ENCODE results near the gene SPATA7. TPM values are rescaled to one million over a fixed set of nuclear protein-coding genes. Genes with fewer than 3 reads are reported as not detected.
A peak's percentile ranks its signal among the peaks of the same experiment; 100 is the strongest.

Gene SPATA7
- total RNA-seq, 1 donor = 21.4 TPM

DNA sequence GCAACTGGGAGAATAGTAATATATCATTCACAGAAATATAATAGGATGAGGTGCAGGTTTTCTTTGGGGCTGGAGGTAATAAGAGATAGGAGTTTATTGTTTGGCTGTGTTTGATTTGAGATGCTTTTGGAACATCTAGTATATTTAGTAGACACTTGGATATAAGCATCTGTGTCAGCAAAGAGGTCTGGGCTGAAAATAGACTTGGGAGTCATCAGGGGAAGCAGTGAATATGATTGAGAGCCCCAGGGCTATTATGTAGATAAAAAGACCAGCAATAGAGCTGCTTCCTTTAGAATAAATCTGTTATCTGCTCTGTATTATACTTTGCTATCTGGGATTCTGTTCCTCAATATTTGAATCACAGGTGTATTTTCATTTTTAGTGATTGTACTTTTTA is 36.6 kb downstream of the SPATA7 start:
- no peak for DNase-seq (ENCODE audit: insufficient read length, low spot score, missing footprints)
- no peak overlapping the region for H2AFZ ChIP-seq (ENCODE audit: low read length)
- no peaks in the 10 kb centered on the region for H4K20me1 ChIP-seq (ENCODE audit: insufficient read depth, low read length)
- peaks cover 4% of the 10 kb centered on the region for H3K36me3 ChIP-seq (ENCODE audit: insufficient read depth, low read length)
- no peak overlapping the region for H3K4me3 ChIP-seq (ENCODE audit: insufficient read depth, low read length)
- H3K27ac ChIP-seq (ENCODE audit: low read depth, low read length) = no peak overlapping the region
- H3K9me3 ChIP-seq (ENCODE audit: low read depth, low read length) = no peaks in the 10 kb centered on the region
- no peaks in the 10 kb centered on the region for H3K79me2 ChIP-seq (ENCODE audit: insufficient read depth, low read length)
- H3K4me1 ChIP-seq (ENCODE audit: insufficient read depth, low read length) = peaks cover 37% of the 10 kb centered on the region
- no peak overlapping the region for H3K4me2 ChIP-seq (ENCODE audit: insufficient read depth, low read length)
- TF ChIP-seq, protein P1, sequence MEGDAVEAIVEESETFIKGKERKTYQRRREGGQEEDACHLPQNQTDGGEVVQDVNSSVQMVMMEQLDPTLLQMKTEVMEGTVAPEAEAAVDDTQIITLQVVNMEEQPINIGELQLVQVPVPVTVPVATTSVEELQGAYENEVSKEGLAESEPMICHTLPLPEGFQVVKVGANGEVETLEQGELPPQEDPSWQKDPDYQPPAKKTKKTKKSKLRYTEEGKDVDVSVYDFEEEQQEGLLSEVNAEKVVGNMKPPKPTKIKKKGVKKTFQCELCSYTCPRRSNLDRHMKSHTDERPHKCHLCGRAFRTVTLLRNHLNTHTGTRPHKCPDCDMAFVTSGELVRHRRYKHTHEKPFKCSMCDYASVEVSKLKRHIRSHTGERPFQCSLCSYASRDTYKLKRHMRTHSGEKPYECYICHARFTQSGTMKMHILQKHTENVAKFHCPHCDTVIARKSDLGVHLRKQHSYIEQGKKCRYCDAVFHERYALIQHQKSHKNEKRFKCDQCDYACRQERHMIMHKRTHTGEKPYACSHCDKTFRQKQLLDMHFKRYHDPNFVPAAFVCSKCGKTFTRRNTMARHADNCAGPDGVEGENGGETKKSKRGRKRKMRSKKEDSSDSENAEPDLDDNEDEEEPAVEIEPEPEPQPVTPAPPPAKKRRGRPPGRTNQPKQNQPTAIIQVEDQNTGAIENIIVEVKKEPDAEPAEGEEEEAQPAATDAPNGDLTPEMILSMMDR (IDR thresholded peaks at IDR 0.05; ENCODE audit: extremely low read depth, low read depth, low read length) = no peak
- no peaks in the 10 kb centered on the region for H3K27me3 ChIP-seq (ENCODE audit: insufficient read depth, low read length)

DNA sequence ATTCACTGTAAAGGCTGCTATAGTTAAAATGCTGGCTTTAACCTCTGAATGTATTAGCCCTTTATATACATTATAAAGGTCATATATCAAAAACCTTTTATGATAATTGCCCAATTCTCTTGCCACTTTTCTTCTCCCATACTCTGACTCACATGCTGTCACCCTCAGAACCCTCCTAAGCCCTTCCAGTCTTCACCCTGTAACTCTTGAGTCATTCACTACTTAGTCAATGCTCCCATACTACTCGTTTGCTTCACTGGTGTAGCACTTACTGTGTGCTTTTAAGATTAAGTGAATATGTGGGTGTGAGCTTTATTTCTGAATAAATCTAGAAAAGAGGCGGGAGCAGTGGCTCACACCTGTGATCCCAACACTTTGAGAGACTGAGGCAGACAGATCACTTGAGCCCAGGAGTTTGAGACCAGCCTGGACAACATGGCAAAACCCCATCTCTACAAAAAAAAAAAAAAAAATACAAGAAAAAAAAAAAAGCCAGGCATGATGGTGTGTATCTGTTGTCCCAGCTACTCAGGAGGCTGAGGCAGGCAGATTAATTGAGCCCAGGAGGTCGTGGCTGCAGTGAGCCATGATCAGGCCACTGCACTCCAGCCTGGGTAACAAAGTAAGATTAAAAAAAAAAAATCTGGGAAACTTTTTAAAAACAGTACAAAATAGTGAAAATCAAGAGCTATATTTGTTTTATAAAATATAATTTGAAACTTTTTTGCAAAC is 37.6 kb downstream of the SPATA7 start:
- DNase-seq (ENCODE audit: insufficient read length, low spot score, missing footprints) = peak; percentile 66
- no peak overlapping the region for H3K4me2 ChIP-seq (ENCODE audit: insufficient read depth, low read length)
- no peaks in the 10 kb centered on the region for H3K27me3 ChIP-seq (ENCODE audit: insufficient read depth, low read length)
- no peaks in the 10 kb centered on the region for H4K20me1 ChIP-seq (ENCODE audit: insufficient read depth, low read length)
- H3K4me1 ChIP-seq (ENCODE audit: insufficient read depth, low read length) = peaks cover 39% of the 10 kb centered on the region
- no peaks in the 10 kb centered on the region for H3K9me3 ChIP-seq (ENCODE audit: low read depth, low read length)
- H2AFZ ChIP-seq (ENCODE audit: low read length) = no peak overlapping the region
- no peaks in the 10 kb centered on the region for H3K79me2 ChIP-seq (ENCODE audit: insufficient read depth, low read length)
- TF ChIP-seq, protein P1 (IDR thresholded peaks at IDR 0.05; ENCODE audit: extremely low read depth, low read depth, low read length) = no peak
- H3K27ac ChIP-seq (ENCODE audit: low read depth, low read length) = peak overlapping the region; percentile 9
- H3K4me3 ChIP-seq (ENCODE audit: insufficient read depth, low read length) = no peak overlapping the region
- peaks cover 4% of the 10 kb centered on the region for H3K36me3 ChIP-seq (ENCODE audit: insufficient read depth, low read length)

DNA sequence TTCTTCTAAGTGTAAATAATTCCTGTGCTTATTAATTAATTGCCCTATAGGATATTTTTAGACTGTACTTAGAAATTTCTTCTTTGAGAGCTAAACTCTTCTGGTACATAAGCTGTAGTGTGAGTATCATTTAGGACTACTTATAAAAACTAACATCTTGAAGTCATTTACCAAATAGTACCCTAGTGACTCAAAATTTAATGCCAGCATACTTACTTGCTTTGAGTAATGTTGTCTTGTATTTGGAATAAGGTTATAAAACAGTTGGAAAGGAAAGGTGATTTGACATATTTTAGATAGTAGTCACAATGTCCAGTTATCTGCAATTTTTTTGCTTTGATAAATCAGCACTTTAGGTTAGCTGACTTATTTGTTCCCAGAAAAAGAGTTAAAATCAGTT is 39.1 kb downstream of the SPATA7 start:
- DNase-seq (ENCODE audit: insufficient read length, low spot score, missing footprints) = peak; percentile 0
- Histone ChIP-seq H2AFZ (ENCODE audit: low read length) (no peak overlapping the region), H3K36me3 (ENCODE audit: insufficient read depth, low read length) (no peaks in the 10 kb centered on the region), H3K27ac (ENCODE audit: low read depth, low read length) (no peak overlapping the region), H3K4me3 (ENCODE audit: insufficient read depth, low read length) (no peak overlapping the region), H3K9me3 (ENCODE audit: low read depth, low read length) (no peaks in the 10 kb centered on the region), H4K20me1 (ENCODE audit: insufficient read depth, low read length) (no peaks in the 10 kb centered on the region), H3K79me2 (ENCODE audit: insufficient read depth, low read length) (no peaks in the 10 kb centered on the region), H3K27me3 (ENCODE audit: insufficient read depth, low read length) (no peaks in the 10 kb centered on the region), H3K4me2 (ENCODE audit: insufficient read depth, low read length) (no peak overlapping the region), H3K4me1 (ENCODE audit: insufficient read depth, low read length) (peaks cover 39% of the 10 kb centered on the region)
- TF ChIP-seq, protein P1 (IDR thresholded peaks at IDR 0.05; ENCODE audit: extremely low read depth, low read depth, low read length) = no peak

DNA sequence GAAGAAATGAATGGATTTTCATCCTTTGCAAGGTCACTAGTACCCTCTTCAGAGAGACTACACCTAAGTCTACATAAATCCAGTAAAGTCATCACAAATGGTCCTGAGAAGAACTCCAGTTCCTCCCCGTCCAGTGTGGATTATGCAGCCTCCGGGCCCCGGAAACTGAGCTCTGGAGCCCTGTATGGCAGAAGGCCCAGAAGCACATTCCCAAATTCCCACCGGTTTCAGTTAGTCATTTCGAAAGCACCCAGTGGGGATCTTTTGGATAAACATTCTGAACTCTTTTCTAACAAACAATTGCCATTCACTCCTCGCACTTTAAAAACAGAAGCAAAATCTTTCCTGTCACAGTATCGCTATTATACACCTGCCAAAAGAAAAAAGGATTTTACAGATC is 40.8 kb downstream of the SPATA7 start:
- DNase-seq (ENCODE audit: insufficient read length, low spot score, missing footprints) = peak; percentile 44
- Histone ChIP-seq H4K20me1 (ENCODE audit: insufficient read depth, low read length) (no peaks in the 10 kb centered on the region), H3K27me3 (ENCODE audit: insufficient read depth, low read length) (no peaks in the 10 kb centered on the region), H3K27ac (ENCODE audit: low read depth, low read length) (peak overlapping the region; percentile 34), H3K79me2 (ENCODE audit: insufficient read depth, low read length) (no peaks in the 10 kb centered on the region), H3K9me3 (ENCODE audit: low read depth, low read length) (no peaks in the 10 kb centered on the region), H3K4me2 (ENCODE audit: insufficient read depth, low read length) (peak overlapping the region; percentile 62), H3K4me3 (ENCODE audit: insufficient read depth, low read length) (no peak overlapping the region), H3K4me1 (ENCODE audit: insufficient read depth, low read length) (peaks cover 39% of the 10 kb centered on the region), H3K36me3 (ENCODE audit: insufficient read depth, low read length) (no peaks in the 10 kb centered on the region), H2AFZ (ENCODE audit: low read length) (no peak overlapping the region)
- TF ChIP-seq, protein P1 (IDR thresholded peaks at IDR 0.05; ENCODE audit: extremely low read depth, low read depth, low read length) = no peak

Measured in osteoblast (primary cell).